Endothelial cell of umbilical vein (primary cell): ENCODE data around the gene ELMO2. TPM values are rescaled to one million over a fixed set of nuclear protein-coding genes. Genes with fewer than 3 reads are reported as not detected.

Experiments
- BruUV-seq: library from RNA; stranded (reverse); fragments of 400-500 nt; replicated peaks from 2 replicates; lab custom pipeline; 2021; lab: Mats Ljungman, UMichigan
- CTCF ChIA-PET: fragments of 300-600, 350-600 bp; sonication (Branson Sonifier 250); formaldehyde crosslinking; loops from one replicate; lab custom pipeline; 2021; ENCODE audit warnings: antibody characterized with exemption, inconsistent platforms; lab: Charles Lee
- POLR2A ChIA-PET: fragments of 300-600, 350-600 bp; sonication (Branson Sonifier 250); formaldehyde crosslinking; loops from one replicate; lab custom pipeline; 2021; ENCODE audit warnings: antibody characterized with exemption, inconsistent platforms; lab: Charles Lee
- DNase-seq: peaks from one replicate; pipeline ENCODE4 v3.0.0-alpha.2; 2011; ENCODE audit warnings: low read depth, low spot score
- FAIRE-seq: peaks from 2 replicates; lab custom pipeline; 2011; peaks lifted over from hg19 to GRCh38; lab: Jason Lieb, UNC
- H2AFZ ChIP-seq: 2 replicates; pipeline ENCODE4 v1.6.0; 2012; ENCODE audit warnings: low read depth, low read length, control low read depth, inconsistent platforms
- H3K27ac ChIP-seq: 2 replicates; pipeline ENCODE4 v1.5.1; 2011; ENCODE audit warnings: low read depth, mild to moderate bottlenecking, control low read depth, low read length, moderate library complexity; ENCODE audit not compliant: insufficient read depth
- H3K27me3 ChIP-seq, 2 experiments: 2 replicates each; pipeline versions ENCODE4 v1.6.0 to v1.6.1; 2011; ENCODE audit warnings: low read length in 2 of 2, mixed read lengths in 1 of 2; ENCODE audit not compliant: control insufficient read depth in 2 of 2, insufficient read depth in 2 of 2
- H3K36me3 ChIP-seq, 2 experiments: 2 replicates in 1 of 2; 3 replicates in 1 of 2; pipeline ENCODE4 v1.5.1; 2011; ENCODE audit warnings: low read length in 2 of 2, mild to moderate bottlenecking in 1 of 2, moderate library complexity in 1 of 2; ENCODE audit not compliant: control insufficient read depth in 2 of 2, insufficient read depth in 2 of 2; ENCODE audit errors: extremely low read depth in 1 of 2
- H3K4me1 ChIP-seq: 3 replicates; pipeline ENCODE4 v1.5.1; 2011; ENCODE audit warnings: mild to moderate bottlenecking, low read length; ENCODE audit not compliant: control insufficient read depth, insufficient read depth; ENCODE audit errors: extremely low read depth
- H3K4me2 ChIP-seq: 2 replicates; pipeline ENCODE4 v1.6.1; 2011; ENCODE audit warnings: low read length, control low read depth, mixed read lengths; ENCODE audit not compliant: insufficient read depth
- H3K4me3 ChIP-seq, 3 experiments: fragments of 200-600 bp in 1 of 3; sonication (generic), shearing (Covaris generic) in 1 of 3; replicated peaks in 1 of 3; 2 replicates each; pipeline ENCODE4 v1.5.1; 2011 to 2016; ENCODE audit warnings: control low read depth in 3 of 3, low read length in 3 of 3, mild to moderate bottlenecking in 2 of 3, inconsistent platforms in 1 of 3, low read depth in 1 of 3, moderate library complexity in 1 of 3; ENCODE audit not compliant: insufficient read depth in 1 of 3
- H3K79me2 ChIP-seq: 2 replicates; pipeline ENCODE4 v1.6.0; 2012; ENCODE audit warnings: low read length, inconsistent platforms; ENCODE audit not compliant: control insufficient read depth, insufficient read depth
- H3K9ac ChIP-seq: replicated peaks from 2 replicates; pipeline ENCODE3; 2011; ENCODE audit warnings: low read length, control low read depth; ENCODE audit not compliant: insufficient read depth; ENCODE audit errors: extremely low read depth
- H3K9me1 ChIP-seq: replicated peaks from 3 replicates; pipeline ENCODE4 v1.6.0; 2011; ENCODE audit warnings: mild to moderate bottlenecking, low read length; ENCODE audit not compliant: control insufficient read depth, insufficient read depth; ENCODE audit errors: extremely low read depth
- H3K9me3 ChIP-seq: replicated peaks from 2 replicates; pipeline ENCODE4 v1.5.1; 2012; ENCODE audit warnings: low read length, inconsistent platforms; ENCODE audit not compliant: control insufficient read depth, insufficient read depth
- H4K20me1 ChIP-seq: replicated peaks from 2 replicates; pipeline ENCODE3; 2011; ENCODE audit warnings: mild to moderate bottlenecking, low read length; ENCODE audit not compliant: control insufficient read depth, insufficient read depth; ENCODE audit errors: extremely low read depth
- CTCF ChIP-seq, 2 donors: IDR thresholded peaks; 1 replicate in 1 of 2; 2 replicates in 1 of 2; pipeline ENCODE4 v1.5.1; 2011; ENCODE audit warnings: low read length in 2 of 2, mild to moderate bottlenecking in 2 of 2, moderate library complexity in 2 of 2, control low read depth in 1 of 2, inconsistent platforms in 1 of 2, low read depth in 1 of 2; ENCODE audit not compliant: insufficient read depth in 1 of 2; ENCODE audit errors: extremely low read depth in 1 of 2
- EZH2 ChIP-seq: IDR thresholded peaks from 2 replicates; pipeline ENCODE4 v1.6.1; 2012; ENCODE audit warnings: borderline replicate concordance, low read depth, mild to moderate bottlenecking, moderate library complexity, low read length, inconsistent platforms; ENCODE audit not compliant: severe bottlenecking
- FOS ChIP-seq: IDR thresholded peaks from 2 replicates; pipeline ENCODE4 v1.6.1; 2011; ENCODE audit warnings: mild to moderate bottlenecking, low read length, moderate library complexity, borderline replicate concordance; ENCODE audit not compliant: insufficient read depth
- GATA2 ChIP-seq: IDR thresholded peaks from 2 replicates; pipeline ENCODE4 v1.7.0; 2011; ENCODE audit warnings: low read depth, mild to moderate bottlenecking, moderate library complexity, mixed read lengths, low read length; ENCODE audit not compliant: insufficient read length, insufficient read depth
- JUN ChIP-seq: IDR thresholded peaks from 2 replicates; pipeline ENCODE4 v1.6.1; 2011; ENCODE audit warnings: borderline replicate concordance, low read depth; ENCODE audit not compliant: insufficient read length, insufficient read depth
- MAX ChIP-seq: IDR thresholded peaks from 2 replicates; pipeline ENCODE4 v1.6.1; 2011; ENCODE audit not compliant: insufficient read depth, insufficient read length
- MYC ChIP-seq: IDR thresholded peaks from one replicate; pipeline ENCODE4 v1.6.1; 2011; ENCODE audit warnings: mild to moderate bottlenecking, low read depth, low read length
- POLR2A ChIP-seq: IDR thresholded peaks from 2 replicates; pipeline ENCODE4 v1.6.1; 2012; ENCODE audit warnings: low read depth, mild to moderate bottlenecking, control low read depth, low read length
- POLR2AphosphoS5 ChIP-seq: IDR thresholded peaks from 2 replicates; pipeline ENCODE4 v1.6.1; 2012; ENCODE audit warnings: low read depth, mild to moderate bottlenecking, control low read depth, low read length, moderate library complexity; ENCODE audit not compliant: insufficient read depth
- dilution Hi-C: fragments of 300-500 bp; cut with MboI; formaldehyde crosslinking; loops from one replicate; pipeline ENCODE4 v1.15.0; 2019; ENCODE audit warnings: low sequenced_read_pairs; ENCODE audit not compliant: extremely low pct_ligation_motif_present
- intact Hi-C: fragments of 100-400 bp; cut with micrococcal nuclease; formaldehyde crosslinking; loops from one replicate; pipeline ENCODE4 v1.10.0; 2022
- polyA plus RNA-seq, 4 experiments: library from polyadenylated mRNA; depleted of rRNA in 3 of 4; stranded (reverse) in 3 of 4; unstranded in 1 of 4; fragments of >200 nt; gene quantifications; 2 replicates each; pipeline versions ENCODE4 v1.2.1 to v1.2.3, GENCODE V29; 2011 to 2012; ENCODE audit warnings: missing spikeins in 1 of 4
- total RNA-seq: library from RNA; stranded (reverse); gene quantifications from 2 replicates; pipeline ENCODE4 v1.2.3, GENCODE V29; 2021

ELMO2 gene
- total and polyA plus RNA-seq, 2 donors (not counting 3 experiments of a cell fraction or from before 2014, with no cell fraction given) = 35.1 to 43.5 TPM

DNA sequence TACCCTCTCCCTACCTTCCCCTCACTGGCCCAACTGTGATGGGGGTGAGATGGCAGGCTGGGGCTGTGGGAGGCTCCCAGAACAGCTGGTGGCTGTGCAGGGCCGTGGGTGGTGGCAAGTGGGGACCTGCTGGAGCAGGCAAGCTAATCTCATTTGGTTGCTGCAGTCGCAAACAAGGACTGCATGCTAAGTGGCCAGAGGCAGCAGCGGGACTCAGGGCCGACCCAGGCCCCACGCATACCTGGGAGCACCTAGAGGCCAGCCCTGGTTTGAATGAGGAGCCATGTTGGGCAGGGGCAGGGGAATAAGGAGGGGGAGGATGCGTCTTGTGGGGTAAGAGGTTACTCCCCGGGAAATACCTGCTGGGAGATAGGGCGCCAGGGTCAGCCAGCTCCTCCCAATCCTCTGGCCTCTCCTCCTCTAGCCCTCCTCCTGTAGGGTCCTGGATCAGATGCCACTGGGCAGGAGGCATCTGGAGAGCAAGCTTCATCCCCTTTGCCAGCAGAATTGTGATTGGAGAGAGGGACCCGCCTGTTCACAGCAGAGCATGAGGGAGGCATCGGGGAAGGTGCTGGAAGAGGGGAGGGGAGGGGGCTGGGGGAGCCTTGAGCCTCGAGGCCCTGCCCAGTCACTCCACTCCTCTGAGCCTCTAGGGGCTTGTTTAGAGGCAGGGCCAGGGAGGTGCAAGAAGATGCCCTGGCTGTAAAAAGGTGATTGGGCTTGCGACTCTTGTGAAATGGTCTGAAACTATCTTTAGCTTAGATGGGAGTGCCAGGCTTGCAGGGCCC, 73.8 kb downstream of the ELMO2 start:
- Histone ChIP-seq H2AFZ (no peak overlapping the region), H3K27ac (no peak overlapping the region), H3K9ac (no peak overlapping the region), H3K9me1 (no peaks in the 10 kb centered on the region), H3K9me3 (no peaks in the 10 kb centered on the region), H3K4me3 (no peak overlapping the region), H3K4me2 (no peak overlapping the region), H4K20me1 (no peaks in the 10 kb centered on the region), H3K27me3 (peaks cover 6 to 11% of the 10 kb centered on the region in 2 experiments), H3K36me3 (no peaks in the 10 kb centered on the region), H3K79me2 (no peaks in the 10 kb centered on the region), H3K4me1 (no peaks in the 10 kb centered on the region)
- POLR2A ChIA-PET = no interaction called here
- TF ChIP-seq CTCF (IDR thresholded peaks at IDR 0.05; ENCODE audit: extremely low read depth in 1 of 2, insufficient read depth in 1 of 2, low read depth in 1 of 2, low read length in 2 of 2) = no peak
- no peak for TF ChIP-seq MYC
- TF ChIP-seq POLR2AphosphoS5 = no peak
- TF ChIP-seq EZH2 = no peak
- TF ChIP-seq JUN = no peak
- TF ChIP-seq POLR2A = no peak
- no peak for TF ChIP-seq FOS
- TF ChIP-seq GATA2 = no peak
- no peak for TF ChIP-seq MAX
- intact Hi-C loops = no loop called here
- CTCF ChIA-PET = interaction anchor here (0.8 to 2.2 kb wide), 4 partner anchors 9 to 199 kb away, joined by 3 to 7 read pairs (median 4); no protein-coding TSS in a partner anchor
- dilution Hi-C loops = no loop called here
- no TSS peak for BruUV-seq
- FAIRE-seq (no peak), DNase-seq (no peak)
